Subcutaneous abdominal adipose tissue (tissue), 5 donors: ENCODE results near the gene MIA.
A peak's percentile ranks its signal among the peaks of the same experiment; 100 is the strongest.

Experiments used
- H3K27ac ChIP-seq: one replicate; pipeline ENCODE4 v1.7.0; 2013; ENCODE audit warnings: low read depth, mild to moderate bottlenecking, inconsistent platforms, low read length, moderate library complexity
- H3K27me3 ChIP-seq, 5 donors: one replicate each; pipeline ENCODE4 v1.7.0; 2013; ENCODE audit warnings: low read length in 5 of 5, inconsistent platforms in 1 of 5; ENCODE audit not compliant: control insufficient read depth in 5 of 5, insufficient read depth in 4 of 5
- H3K36me3 ChIP-seq, 5 donors: one replicate each; pipeline ENCODE4 v1.7.0; 2013; ENCODE audit warnings: low read length in 5 of 5; ENCODE audit not compliant: control insufficient read depth in 5 of 5, insufficient read depth in 5 of 5
- H3K4me1 ChIP-seq, 5 donors: one replicate each; pipeline ENCODE4 v1.7.0; 2013; ENCODE audit warnings: low read length in 5 of 5, mild to moderate bottlenecking in 3 of 5, moderate library complexity in 1 of 5; ENCODE audit not compliant: control insufficient read depth in 5 of 5, insufficient read depth in 5 of 5
- H3K4me3 ChIP-seq, 5 donors: one replicate each; pipeline ENCODE4 v1.7.0; 2013; ENCODE audit warnings: low read length in 5 of 5, low read depth in 1 of 5
- H3K9ac ChIP-seq, 5 donors: one replicate each; pipeline ENCODE4 v1.7.0; 2013; ENCODE audit warnings: low read length in 5 of 5, mild to moderate bottlenecking in 4 of 5, moderate library complexity in 3 of 5
- H3K9me3 ChIP-seq, 5 donors: one replicate each; pipeline ENCODE4 v1.7.0; 2013; ENCODE audit warnings: low read length in 5 of 5; ENCODE audit not compliant: control insufficient read depth in 5 of 5
- donor health status: healthy.
- donor health status: healthy.
- donor health status: healthy.
- donor health status: healthy.
- donor health status: healthy.

The MIA gene

DNA sequence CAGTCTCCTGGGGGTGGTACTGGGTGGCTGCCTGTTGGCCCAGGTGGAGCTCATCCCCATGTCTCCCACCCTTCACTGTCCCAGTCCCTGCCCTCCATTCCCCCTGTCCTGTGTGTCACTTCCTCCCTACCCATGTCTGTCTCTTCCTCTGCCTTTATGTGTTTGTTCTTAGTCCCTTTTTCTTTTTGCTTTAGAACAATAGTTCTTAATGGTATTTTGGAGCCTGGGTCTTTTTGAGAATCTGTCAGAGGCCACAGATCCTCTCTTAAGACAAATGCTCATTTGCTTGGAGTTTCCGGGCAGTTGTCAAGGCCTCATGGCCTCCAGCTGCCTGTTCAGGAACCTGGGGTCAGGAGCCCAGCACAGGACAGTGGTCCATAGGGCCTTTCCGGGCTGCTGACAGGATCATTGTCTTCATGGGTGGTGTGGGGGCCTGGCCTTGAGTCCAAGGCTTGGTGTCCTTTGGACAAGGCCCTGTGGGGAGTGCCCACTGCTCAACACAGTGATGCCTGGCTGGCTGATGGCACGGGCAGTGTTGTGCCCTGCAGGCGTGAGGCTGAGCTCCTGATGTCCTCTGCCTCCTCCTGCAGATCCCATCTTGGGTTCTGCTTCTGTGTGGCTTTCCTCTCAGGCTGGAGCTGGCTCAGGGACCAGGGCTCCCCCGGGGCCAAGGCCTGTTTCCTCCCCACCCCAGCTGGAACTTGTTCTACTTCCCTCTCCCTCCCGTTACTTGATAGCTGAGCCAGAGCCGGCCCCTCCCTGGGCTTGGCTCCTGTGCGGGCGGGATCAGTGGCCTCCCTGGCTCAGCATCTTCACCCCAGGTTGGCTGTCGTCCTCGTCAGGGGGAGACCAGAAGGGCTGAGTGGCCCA, 27.2 kb downstream of the MIA start:
- Histone ChIP-seq H3K27ac (peak overlapping the region; percentile 79), H3K4me1 (peaks cover 48 to 86% (median 86%) of the 10 kb centered on the region in 5 donors), H3K9me3 (no peaks in the 10 kb centered on the region), H3K4me3 (peak overlapping the region; percentile 24 to 59 (median 41)), H3K9ac (peak overlapping the region; percentile 26 to 75 (median 55)), H3K36me3 (peaks cover 0 to 42% (median 35%) of the 10 kb centered on the region in 5 donors), H3K27me3 (peaks cover 0 to 2% (median 0%) of the 10 kb centered on the region in 5 donors)

DNA sequence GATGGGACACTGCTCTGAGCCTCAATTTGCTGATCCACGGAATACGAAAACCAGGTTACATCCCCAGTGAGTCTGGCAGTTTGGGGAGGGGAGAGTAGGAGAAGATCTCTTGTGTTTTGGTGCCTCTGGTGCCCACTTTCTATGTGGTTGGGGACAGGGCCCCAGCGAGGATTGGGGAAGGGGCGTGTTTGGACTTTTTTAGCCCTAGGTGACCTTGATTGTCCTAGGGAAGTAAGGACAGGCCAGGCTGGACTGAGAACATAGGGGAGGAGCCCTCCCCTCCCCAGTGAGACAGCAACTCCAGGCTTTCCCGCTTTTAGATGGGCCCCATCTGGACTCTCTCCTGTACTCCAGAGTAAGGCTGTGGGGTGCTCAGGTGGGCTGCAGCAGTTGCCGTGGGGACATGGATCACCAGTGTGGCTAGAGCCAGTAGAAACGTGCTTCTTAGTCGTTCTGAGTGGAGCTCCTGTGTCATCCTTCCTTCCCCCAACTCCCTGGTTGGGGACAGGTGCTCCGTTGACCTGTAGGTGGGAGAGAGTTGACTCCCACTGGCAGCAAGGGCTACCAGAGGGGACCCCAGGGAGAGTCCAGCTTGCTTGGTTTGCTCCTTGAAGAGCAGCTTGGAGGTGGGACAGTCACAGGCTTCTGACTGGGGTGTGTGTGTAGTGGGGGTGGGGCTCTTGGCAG, 28.0 kb downstream of the MIA start:
- Histone ChIP-seq H3K4me1 (peaks cover 44 to 87% (median 79%) of the 10 kb centered on the region in 5 donors), H3K36me3 (peaks cover 0 to 49% (median 43%) of the 10 kb centered on the region in 5 donors), H3K27me3 (peaks cover 0 to 2% (median 0%) of the 10 kb centered on the region in 5 donors), H3K9ac (peak overlapping the region; percentile 13 to 75 (median 44)), H3K4me3 (peak overlapping the region in 4 of 5 donors; percentile 31 to 59 (median 46)), H3K9me3 (no peaks in the 10 kb centered on the region), H3K27ac (peak overlapping the region; percentile 79)

DNA sequence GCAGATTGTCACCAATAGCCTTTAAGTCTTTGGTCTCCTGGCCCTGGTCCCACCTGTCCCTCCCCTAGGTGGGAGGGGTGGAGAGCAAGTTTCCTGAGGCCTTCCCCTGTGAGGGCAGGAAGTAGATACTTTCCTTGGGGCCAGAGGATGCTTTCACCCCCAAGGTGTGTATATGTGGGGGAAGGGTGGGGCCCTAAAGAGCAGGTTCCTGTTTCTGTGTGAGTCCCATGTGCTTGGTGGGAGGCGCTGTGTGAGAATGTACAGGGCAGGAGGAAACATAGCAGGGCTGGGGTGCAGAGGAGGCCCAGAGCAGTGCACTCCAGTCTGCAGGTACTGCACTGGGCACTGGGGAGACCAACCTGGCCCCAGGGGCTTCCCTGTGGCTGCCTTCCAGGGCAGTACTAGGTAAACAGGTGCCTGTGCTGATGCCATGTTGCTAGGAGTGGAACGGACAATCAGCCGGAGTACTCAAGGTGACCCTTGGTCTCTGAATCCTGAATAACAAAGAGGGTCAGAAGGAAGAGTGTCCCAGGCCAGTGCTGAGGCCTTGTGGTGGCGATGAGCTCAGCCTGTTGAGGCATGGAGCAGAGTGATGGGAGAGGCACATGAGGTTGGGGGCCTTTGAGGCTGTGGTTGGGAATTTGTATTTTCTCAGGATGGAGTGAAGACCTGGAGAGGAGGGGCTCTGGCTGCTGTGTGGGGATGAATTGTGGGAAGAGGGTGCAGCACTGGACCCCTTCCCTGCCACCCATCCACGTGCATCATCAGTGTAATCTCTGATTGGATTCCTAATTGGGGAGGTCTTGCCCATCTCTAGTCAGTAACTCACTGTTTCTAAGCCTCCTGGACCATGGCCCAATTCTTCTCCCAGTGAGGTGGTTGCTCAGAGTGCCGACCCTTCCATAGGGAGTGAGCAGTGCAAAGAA, 28.8 kb downstream of the MIA start:
- Histone ChIP-seq H3K9me3 (no peaks in the 10 kb centered on the region), H3K9ac (peak overlapping the region; percentile 13 to 75 (median 44)), H3K27me3 (peaks cover 0 to 2% (median 0%) of the 10 kb centered on the region in 5 donors), H3K27ac (peak overlapping the region; percentile 79), H3K4me3 (peak overlapping the region in 2 of 5 donors; percentile 41 to 51), H3K4me1 (peaks cover 44 to 94% (median 87%) of the 10 kb centered on the region in 5 donors), H3K36me3 (peaks cover 0 to 57% (median 48%) of the 10 kb centered on the region in 5 donors)

DNA sequence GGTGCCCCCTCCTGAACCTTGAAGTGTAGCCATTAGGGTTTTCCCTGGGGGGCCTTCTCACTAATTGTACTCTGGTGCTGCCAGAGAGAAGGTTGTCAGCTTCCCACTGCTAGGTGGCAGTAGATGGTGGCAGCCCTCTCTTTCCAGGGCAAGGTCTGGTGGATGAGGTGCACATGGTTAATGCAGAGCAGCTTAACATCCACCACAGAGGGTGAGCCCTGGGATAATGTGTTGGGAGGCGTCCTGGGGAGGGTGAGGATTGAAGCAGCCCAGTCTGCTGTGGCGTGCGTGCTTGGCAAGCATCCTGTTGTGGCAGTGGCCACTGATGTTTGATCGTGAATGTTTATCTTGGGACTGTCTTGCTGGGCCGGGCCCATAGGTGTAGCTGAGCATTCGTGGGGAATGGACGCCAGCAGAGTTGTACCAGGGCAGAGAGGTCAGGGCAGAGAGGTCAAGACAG, 29.5 kb downstream of the MIA start:
- H3K27me3 ChIP-seq = peaks cover 0 to 2% (median 0%) of the 10 kb centered on the region in 5 donors
- H3K4me1 ChIP-seq = peaks cover 44 to 100% (median 94%) of the 10 kb centered on the region in 5 donors
- peak overlapping the region; percentile 79 for H3K27ac ChIP-seq
- H3K4me3 ChIP-seq = peak overlapping the region in 3 of 5 donors; percentile 2 to 31 (median 22)
- H3K9me3 ChIP-seq = no peaks in the 10 kb centered on the region
- peaks cover 0 to 63% (median 55%) of the 10 kb centered on the region in 5 donors for H3K36me3 ChIP-seq
- peak overlapping the region in 1 of 5 donors; percentile 58 for H3K9ac ChIP-seq

DNA sequence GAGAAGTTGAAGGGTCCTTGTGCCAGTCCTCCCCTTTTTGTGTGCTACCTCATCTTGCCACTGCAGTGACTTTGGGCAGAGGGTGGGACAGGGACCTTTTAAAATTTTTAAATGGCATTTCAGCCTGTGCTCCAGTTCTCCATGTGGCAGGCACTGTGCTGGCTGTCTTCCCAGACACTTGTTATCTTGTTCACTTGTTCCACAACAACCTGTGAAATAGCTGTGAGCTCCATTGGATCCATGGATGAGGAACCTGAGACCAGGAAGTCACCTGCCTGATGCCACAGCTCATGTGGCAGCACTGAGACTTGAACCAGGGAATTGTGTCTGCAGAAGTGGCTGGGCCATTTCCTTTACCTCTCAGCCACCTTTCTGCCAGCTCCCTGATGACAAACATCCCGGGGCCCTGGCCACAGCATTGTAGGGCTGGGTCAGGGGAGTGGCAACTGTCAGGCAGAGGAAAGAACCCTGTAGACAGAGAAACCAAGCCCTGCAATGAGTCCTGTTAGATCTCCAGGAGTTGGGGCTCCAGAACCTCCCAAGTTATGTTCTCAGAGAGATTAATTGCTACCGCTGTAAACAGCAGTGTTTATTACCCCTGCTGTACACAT, 30.0 kb downstream of the MIA start:
- H3K36me3 ChIP-seq = peaks cover 0 to 61% (median 53%) of the 10 kb centered on the region in 5 donors
- H3K4me1 ChIP-seq = peaks cover 44 to 100% (median 94%) of the 10 kb centered on the region in 5 donors
- H3K4me3 ChIP-seq = no peak overlapping the region
- H3K9ac ChIP-seq = peak overlapping the region in 2 of 5 donors; percentile 2 to 74
- peak overlapping the region; percentile 79 for H3K27ac ChIP-seq
- peaks cover 0 to 2% (median 0%) of the 10 kb centered on the region in 5 donors for H3K27me3 ChIP-seq
- no peaks in the 10 kb centered on the region for H3K9me3 ChIP-seq

DNA sequence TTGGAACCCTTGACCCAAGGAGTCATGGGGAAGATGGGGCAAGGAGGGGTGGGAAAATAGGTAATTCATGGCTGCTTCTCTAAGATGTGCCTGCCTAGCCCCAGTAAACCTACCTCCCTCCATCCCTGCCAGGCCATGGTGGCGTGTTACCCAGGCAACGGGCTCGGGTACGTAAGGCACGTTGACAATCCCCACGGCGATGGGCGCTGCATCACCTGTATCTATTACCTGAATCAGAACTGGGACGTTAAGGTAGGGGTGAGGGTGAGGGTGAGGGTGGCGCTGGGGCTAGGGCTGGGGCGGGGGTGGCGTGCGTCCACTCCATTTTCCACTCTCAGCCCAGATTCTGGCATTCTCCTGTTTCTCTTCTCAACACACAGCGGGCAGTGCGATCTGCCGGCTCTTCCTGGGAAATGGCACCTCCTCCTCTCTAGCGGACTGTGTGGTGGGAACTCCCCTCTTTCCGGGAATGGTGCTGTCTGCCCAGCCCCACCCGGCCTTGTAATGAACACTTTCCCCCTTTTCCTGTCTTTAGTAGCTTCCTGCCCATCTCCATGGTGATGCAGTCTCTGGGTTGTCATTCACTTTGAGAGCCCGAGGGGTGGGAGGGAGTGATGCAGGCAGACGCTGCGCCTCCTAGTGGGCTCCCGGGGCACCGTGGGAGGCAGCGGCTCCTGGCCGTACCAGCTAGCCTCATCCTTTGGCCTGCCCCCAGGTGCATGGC, 31.3 kb downstream of the MIA start:
- Histone ChIP-seq H3K9ac (peak overlapping the region in 4 of 5 donors; percentile 13 to 74 (median 66)), H3K4me3 (peak overlapping the region in 3 of 5 donors; percentile 33 to 46 (median 34)), H3K27ac (peak overlapping the region; percentile 79), H3K9me3 (no peaks in the 10 kb centered on the region), H3K27me3 (peaks cover 0 to 2% (median 0%) of the 10 kb centered on the region in 5 donors), H3K36me3 (peaks cover 0 to 50% (median 42%) of the 10 kb centered on the region in 5 donors), H3K4me1 (peaks cover 40 to 99% (median 87%) of the 10 kb centered on the region in 5 donors)

DNA sequence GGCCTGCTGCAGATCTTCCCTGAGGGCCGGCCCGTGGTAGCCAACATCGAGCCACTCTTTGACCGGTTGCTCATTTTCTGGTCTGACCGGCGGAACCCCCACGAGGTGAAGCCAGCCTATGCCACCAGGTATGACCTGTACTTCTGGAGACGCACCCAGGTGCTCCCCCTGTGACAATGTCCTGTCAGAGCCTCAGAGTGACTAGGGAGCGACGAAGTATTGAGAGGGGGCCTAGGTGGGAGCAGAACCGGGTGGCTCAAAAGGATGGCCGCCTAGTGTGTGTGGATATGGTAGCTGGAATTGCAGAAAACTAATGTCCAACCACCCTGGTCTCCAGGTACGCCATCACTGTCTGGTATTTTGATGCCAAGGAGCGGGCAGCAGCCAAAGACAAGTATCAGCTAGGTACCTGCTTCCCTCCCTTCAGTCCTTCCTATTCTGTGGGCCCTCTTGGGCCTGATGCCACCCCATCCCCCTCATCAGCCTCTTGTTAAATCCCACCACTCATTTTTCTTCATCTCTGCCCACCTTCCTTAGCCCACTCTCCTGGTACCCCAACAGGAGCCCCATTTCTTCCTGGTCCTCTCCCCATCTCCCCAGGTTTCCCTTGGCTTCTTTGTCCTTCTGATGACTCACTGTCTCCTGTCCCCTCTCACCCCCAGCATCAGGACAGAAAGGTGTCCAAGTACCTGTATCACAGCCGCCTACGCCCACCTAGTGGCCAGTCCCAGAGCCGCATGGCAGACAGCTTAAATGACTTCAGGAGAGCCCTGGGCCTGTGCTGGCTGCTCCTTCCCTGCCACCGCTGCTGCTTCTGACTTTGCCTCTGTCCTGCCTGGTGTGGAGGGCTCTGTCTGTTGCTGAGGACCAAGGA, 32.1 kb downstream of the MIA start:
- Histone ChIP-seq H3K9me3 (no peaks in the 10 kb centered on the region), H3K27me3 (peaks cover 0 to 2% (median 0%) of the 10 kb centered on the region in 5 donors), H3K27ac (peak overlapping the region; percentile 79), H3K36me3 (peaks cover 0 to 45% (median 38%) of the 10 kb centered on the region in 5 donors), H3K4me1 (peaks cover 34 to 99% (median 87%) of the 10 kb centered on the region in 5 donors), H3K4me3 (peak overlapping the region in 2 of 5 donors; percentile 13 to 22), H3K9ac (peak overlapping the region in 2 of 5 donors; percentile 5 to 74)

DNA sequence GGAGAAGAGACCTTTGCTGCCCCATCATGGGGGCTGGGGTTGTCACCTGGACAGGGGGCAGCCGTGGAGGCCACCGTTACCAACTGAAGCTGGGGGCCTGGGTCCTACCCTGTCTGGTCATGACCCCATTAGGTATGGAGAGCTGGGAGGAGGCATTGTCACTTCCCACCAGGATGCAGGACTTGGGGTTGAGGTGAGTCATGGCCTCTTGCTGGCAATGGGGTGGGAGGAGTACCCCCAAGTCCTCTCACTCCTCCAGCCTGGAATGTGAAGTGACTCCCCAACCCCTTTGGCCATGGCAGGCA, 32.7 kb downstream of the MIA start:
- peaks cover 0 to 2% (median 0%) of the 10 kb centered on the region in 5 donors for H3K27me3 ChIP-seq
- no peak overlapping the region for H3K4me3 ChIP-seq
- no peak overlapping the region for H3K9ac ChIP-seq
- peak overlapping the region; percentile 79 for H3K27ac ChIP-seq
- peaks cover 0 to 45% (median 38%) of the 10 kb centered on the region in 5 donors for H3K36me3 ChIP-seq
- no peaks in the 10 kb centered on the region for H3K9me3 ChIP-seq
- peaks cover 30 to 96% (median 84%) of the 10 kb centered on the region in 5 donors for H3K4me1 ChIP-seq
